Nephron (organoid): ENCODE data around the gene ACP7.
A peak's percentile ranks its signal among the peaks of the same experiment; 100 is the strongest.

Source experiments
- H3K27ac Mint-ChIP-seq, 3 experiments: 2 replicates each; pipeline ENCODE4 v1.8.0; 2020; ENCODE audit warnings: mixed read lengths in 3 of 3, mild to moderate bottlenecking in 2 of 3, moderate library complexity in 1 of 3
- H3K27me3 Mint-ChIP-seq: 2 replicates; pipeline ENCODE4 v1.8.0; 2021; ENCODE audit warnings: low read depth, mild to moderate bottlenecking, moderate library complexity, mixed read lengths
- H3K36me3 Mint-ChIP-seq: 2 replicates; pipeline ENCODE4 v1.8.0; 2020; ENCODE audit warnings: low read depth, mixed read lengths
- H3K4me1 Mint-ChIP-seq: 2 replicates; pipeline ENCODE4 v1.8.0; 2020; ENCODE audit warnings: mixed read lengths
- H3K4me3 Mint-ChIP-seq, 3 experiments: 2 replicates each; pipeline ENCODE4 v1.8.0; 2020; ENCODE audit warnings: mild to moderate bottlenecking in 3 of 3, mixed read lengths in 3 of 3, moderate library complexity in 2 of 3
- H3K9me3 Mint-ChIP-seq: 2 replicates; pipeline ENCODE4 v1.8.0; 2020; ENCODE audit warnings: mixed read lengths
- CTCF ChIP-seq, 3 experiments: fragments of 200-600 bp; sonication (generic); IDR thresholded peaks; one replicate each; pipeline ENCODE4 v1.5.0; 2021; ENCODE audit warnings: antibody characterized with exemption in 3 of 3; ENCODE audit not compliant: unreplicated experiment in 3 of 3

ACP7 gene

GRCh38 chr19:39128516-39129079, 44.4 kb downstream of the ACP7 start:
- Mint-ChIP-seq H3K4me1 (peaks cover 76% of the 10 kb centered on the region), H3K27ac (peak overlapping the region; percentile 2 to 95 (median 53)), H3K4me3 (peak overlapping the region; percentile 32 to 71 (median 65)), H3K27me3 (no peaks in the 10 kb centered on the region), H3K9me3 (no peaks in the 10 kb centered on the region), H3K36me3 (no peaks in the 10 kb centered on the region)
- TF ChIP-seq CTCF (IDR thresholded peaks at IDR 0.05; ENCODE audit: unreplicated experiment in 3 of 3) = no peak

- no peak for TF ChIP-seq CTCF (IDR thresholded peaks at IDR 0.05; ENCODE audit: unreplicated experiment in 3 of 3)
- peaks cover 80% of the 10 kb centered on the region for H3K4me1 Mint-ChIP-seq
- no peaks in the 10 kb centered on the region for H3K27me3 Mint-ChIP-seq
- H3K4me3 Mint-ChIP-seq = peak overlapping the region in 2 of 3 experiments; percentile 65 to 71
- peak overlapping the region; percentile 2 to 95 (median 53) for H3K27ac Mint-ChIP-seq
- no peaks in the 10 kb centered on the region for H3K9me3 Mint-ChIP-seq
- H3K36me3 Mint-ChIP-seq = no peaks in the 10 kb centered on the region
Measured at GRCh38 chr19:39129116-39129515, 44.9 kb downstream of the ACP7 start.

GRCh38 chr19:39130337-39131254, 46.4 kb downstream of the ACP7 start:
- H3K4me3 Mint-ChIP-seq = peak overlapping the region; percentile 22 to 39 (median 26)
- no peak for TF ChIP-seq CTCF (IDR thresholded peaks at IDR 0.05; ENCODE audit: unreplicated experiment in 3 of 3)
- H3K27me3 Mint-ChIP-seq = no peaks in the 10 kb centered on the region
- H3K9me3 Mint-ChIP-seq = no peaks in the 10 kb centered on the region
- H3K4me1 Mint-ChIP-seq = peaks cover 75% of the 10 kb centered on the region
- peak overlapping the region in 2 of 3 experiments; percentile 44 to 65 for H3K27ac Mint-ChIP-seq
- no peaks in the 10 kb centered on the region for H3K36me3 Mint-ChIP-seq

- H3K27ac Mint-ChIP-seq = peak overlapping the region in 1 of 3 experiments; percentile 70
- no peak for TF ChIP-seq CTCF (IDR thresholded peaks at IDR 0.05; ENCODE audit: unreplicated experiment in 3 of 3)
- H3K36me3 Mint-ChIP-seq = no peaks in the 10 kb centered on the region
- H3K27me3 Mint-ChIP-seq = no peaks in the 10 kb centered on the region
- H3K4me3 Mint-ChIP-seq = no peak overlapping the region
- peaks cover 72% of the 10 kb centered on the region for H3K4me1 Mint-ChIP-seq
- no peaks in the 10 kb centered on the region for H3K9me3 Mint-ChIP-seq
Measured at GRCh38 chr19:39131255-39131755, 47.1 kb downstream of the ACP7 start.

GRCh38 chr19:39132344-39132969, 48.3 kb downstream of the ACP7 start:
- no peak for TF ChIP-seq CTCF (IDR thresholded peaks at IDR 0.05; ENCODE audit: unreplicated experiment in 3 of 3)
- Mint-ChIP-seq H3K27me3 (no peaks in the 10 kb centered on the region), H3K27ac (peak overlapping the region; percentile 54 to 79 (median 65)), H3K4me3 (peak overlapping the region in 1 of 3 experiments; percentile 6), H3K4me1 (peaks cover 68% of the 10 kb centered on the region), H3K9me3 (no peaks in the 10 kb centered on the region), H3K36me3 (no peaks in the 10 kb centered on the region)
